T-helper 2 cell treated with Interferon-gamma antibody and Interleukin-4, amounts not matched to agents 100 ng/mL and 5 ng/mL, for 36 hours (primary cell): ENCODE data around the gene CPLX1. TPM values are rescaled to one million over a fixed set of nuclear protein-coding genes. Genes with fewer than 3 reads are reported as not detected.

Source experiments
- intact Hi-C: fragments of 100-400 bp; cut with micrococcal nuclease; formaldehyde crosslinking; loops from one replicate; pipeline ENCODE4 v1.15.1; 2023
- total RNA-seq: library from RNA; stranded (reverse); gene quantifications from 2 replicates; pipeline ENCODE4 v1.2.3, GENCODE V29; 2022

The CPLX1 gene
- total RNA-seq, 1 donor from 2014 or later = 0.48 TPM

- intact Hi-C loops = no loop called here
Measured at GRCh38 chr4:856225-856901, 30.4 kb upstream of the CPLX1 start.

GRCh38 chr4:855880-856224 is 29.9 kb upstream of the CPLX1 start:
- intact Hi-C loops = no loop called here

- intact Hi-C loops = no loop called here
Measured at GRCh38 chr4:854356-854755, 28.4 kb upstream of the CPLX1 start.

- intact Hi-C loops = no loop called here
Measured at GRCh38 chr4:853416-853781, 27.5 kb upstream of the CPLX1 start.

GRCh38 chr4:851701-852430 is 25.9 kb upstream of the CPLX1 start:
- intact Hi-C loops = no loop called here

GRCh38 chr4:850323-850945 is 24.5 kb upstream of the CPLX1 start:
- intact Hi-C loops = no loop called here

- intact Hi-C loops = no loop called here
Measured at GRCh38 chr4:849478-850175, 23.7 kb upstream of the CPLX1 start.

GRCh38 chr4:848803-849477 is 23.0 kb upstream of the CPLX1 start:
- intact Hi-C loops = no loop called here

GRCh38 chr4:848307-848691 is 22.4 kb upstream of the CPLX1 start:
- intact Hi-C loops = no loop called here

- intact Hi-C loops = no loop called here
Measured at GRCh38 chr4:845836-846251, 19.9 kb upstream of the CPLX1 start.

GRCh38 chr4:845233-845835 is 19.4 kb upstream of the CPLX1 start:
- intact Hi-C loops = no loop called here

- intact Hi-C loops = no loop called here
Measured at GRCh38 chr4:844752-845232, 18.9 kb upstream of the CPLX1 start.

GRCh38 chr4:839675-840443 is 13.9 kb upstream of the CPLX1 start:
- intact Hi-C loops = no loop called here

GRCh38 chr4:837772-838171 is 11.8 kb upstream of the CPLX1 start:
- intact Hi-C loops = no loop called here

GRCh38 chr4:836750-837301 is 10.9 kb upstream of the CPLX1 start:
- intact Hi-C loops = no loop called here

GRCh38 chr4:836003-836511 is 10.1 kb upstream of the CPLX1 start:
- intact Hi-C loops = no loop called here

- intact Hi-C loops = no loop called here
Measured at GRCh38 chr4:835148-836002, 9.4 kb upstream of the CPLX1 start.

GRCh38 chr4:834368-835147 is 8.6 kb upstream of the CPLX1 start:
- intact Hi-C loops = no loop called here
